Spleen (tissue), 11 donors: ENCODE results near the gene RRAD. TPM values are rescaled to one million over a fixed set of nuclear protein-coding genes. Genes with fewer than 3 reads are reported as not detected.

Experiments
- DNase-seq: peaks from one replicate; pipeline ENCODE4 v3.0.0-alpha.2; 2020
- H3K27ac ChIP-seq, 8 donors: fragments of 200-600 bp; sonication (generic) in 7 of 8; 1 replicate in 4 of 8; 2 replicates in 4 of 8; pipeline versions ENCODE4 v1.5.0 to v1.8.0; 2016 to 2021; ENCODE audit warnings: inconsistent platforms in 4 of 8, mild to moderate bottlenecking in 4 of 8, moderate library complexity in 1 of 8
- H3K27me3 ChIP-seq, 7 donors: fragments of 200-600 bp; sonication (generic) in 6 of 7; replicated peaks in 1 of 7; 1 replicate in 4 of 7; 2 replicates in 3 of 7; pipeline versions ENCODE4 v1.5.0 to v1.8.0; 2016 to 2021; ENCODE audit warnings: inconsistent platforms in 3 of 7, mild to moderate bottlenecking in 1 of 7
- H3K36me3 ChIP-seq, 6 donors: fragments of 200-600 bp; sonication (generic) in 5 of 6; 1 replicate in 4 of 6; 2 replicates in 2 of 6; pipeline versions ENCODE4 v1.5.0 to v1.8.0; 2016 to 2021; ENCODE audit warnings: inconsistent platforms in 2 of 6
- H3K4me1 ChIP-seq, 6 donors: fragments of 200-600 bp; sonication (generic) in 5 of 6; 1 replicate in 3 of 6; 2 replicates in 3 of 6; pipeline versions ENCODE4 v1.5.0 to v1.8.0; 2016 to 2021; ENCODE audit warnings: inconsistent platforms in 3 of 6
- H3K4me3 ChIP-seq, 8 donors: fragments of 200-600 bp; sonication (generic) in 7 of 8; 1 replicate in 4 of 8; 2 replicates in 4 of 8; pipeline versions ENCODE4 v1.5.0 to v1.8.0; 2016 to 2021; ENCODE audit warnings: inconsistent platforms in 4 of 8, mild to moderate bottlenecking in 4 of 8, moderate library complexity in 2 of 8
- H3K9me3 ChIP-seq, 8 donors: fragments of 200-600 bp; sonication (generic) in 7 of 8; 1 replicate in 4 of 8; 2 replicates in 4 of 8; pipeline versions ENCODE4 v1.5.0 to v1.8.0; 2016 to 2021; ENCODE audit warnings: inconsistent platforms in 4 of 8
- CTCF ChIP-seq, 11 experiments: fragments of 200-600 bp in 7 of 11; fragments of 450-650 bp in 4 of 11; sonication (generic) in 4 of 11; IDR thresholded peaks in 8 of 11; conservative IDR thresholded peaks in 3 of 11; 1 replicate in 7 of 11; 2 replicates in 4 of 11; pipeline versions ENCODE4 v1.4.0 to v1.8.0; 2016 to 2021; ENCODE audit warnings: antibody characterized with exemption in 11 of 11, inconsistent platforms in 4 of 11, mild to moderate bottlenecking in 1 of 11
- POLR2A ChIP-seq, 3 donors: fragments of 450-650 bp; IDR thresholded peaks; one replicate each; pipeline ENCODE4 v1.5.1; 2017; ENCODE audit warnings: antibody characterized with exemption in 3 of 3, mild to moderate bottlenecking in 1 of 3
- POLR2AphosphoS5 ChIP-seq, 3 donors: sonication (generic); formaldehyde crosslinking; IDR thresholded peaks; one replicate each; pipeline ENCODE4 v1.5.1; 2017; ENCODE audit warnings: antibody characterized with exemption in 3 of 3
- WGBS, 5 donors: extraction: QIAGEN DNeasy Blood & Tissue Kit in 3 of 5; methylation state at CpG; one replicate each; pipeline versions ENCODE4 v1.1.5 to v1.1.7; 2013 to 2018; 5-methylcytosine and 5-hydroxymethylcytosine counted together
- intact Hi-C: fragments of 100-400 bp; cut with DNase I; formaldehyde crosslinking; loops from one replicate; pipeline ENCODE4 v1.15.0; 2023; ENCODE audit warnings: low total_unique reads
- polyA plus RNA-seq, 3 donors: library from polyadenylated mRNA; stranded (reverse); fragments of 200-250 nt; gene quantifications; one replicate each; pipeline ENCODE4 v1.2.1, GENCODE V29; 2013
- total RNA-seq, 7 donors: library from RNA; depleted of rRNA in 3 of 7; stranded (reverse); fragments of >200 nt in 3 of 7; fragmentation: NEBNext Ultra II Directional in 4 of 7; extraction: Animal tissue kit (Norgen Biotek cat#: 25700) in 4 of 7; gene quantifications; one replicate each; pipeline versions ENCODE4 v1.1.0 to v1.2.1, GENCODE V29; 2016 to 2021
- donor health status: healthy with polysubstance abuse.
- donor health status: DM: no; HTN: no; CAD: no; lungs with moderate emphysema.
- donor health status: DM: no; HTN: no; CAD: no.
- donor health status: Bipolar disorder and iron deficiency.
- donor health status: healthy.
- donor health status: DM: no; HTN: no; CAD: no.
- donor health status: DM: yes; HTN: yes; CAD: no.

The RRAD gene
- total and polyA plus RNA-seq, 10 donors, result 0.52 to 16.4 (median 1.9) TPM

- no peak for TF ChIP-seq POLR2AphosphoS5 (IDR thresholded peaks at IDR 0.05)
- H3K4me3 ChIP-seq, result no peak overlapping the region
- no peaks in the 10 kb centered on the region for H3K9me3 ChIP-seq
- H3K36me3 ChIP-seq, result no peaks in the 10 kb centered on the region
- 72 to 79% (median 76%) methylated on average over 18 of the region's 18 CpGs for WGBS, 5 donors
- no peak for DNase-seq
- peaks cover 0 to 78% (median 27%) of the 10 kb centered on the region in 7 donors for H3K27me3 ChIP-seq
- intact Hi-C loops, result no loop called here
- no peak overlapping the region for H3K27ac ChIP-seq
- peaks cover 5 to 35% (median 17%) of the 10 kb centered on the region in 6 donors for H3K4me1 ChIP-seq
Measured at GRCh38 chr16:66923247-66923731, 2.0 kb downstream of the RRAD start.

GRCh38 chr16:66921729-66922450 is 3.4 kb downstream of the RRAD start:
- 74 to 87% (median 80%) methylated on average over 34 to 42 of the region's 42 CpGs for WGBS, 5 donors
- no peak overlapping the region for H3K27ac ChIP-seq
- no peaks in the 10 kb centered on the region for H3K36me3 ChIP-seq

GRCh38 chr16:66920924-66921680 is 4.2 kb downstream of the RRAD start:
- H3K9me3 ChIP-seq, result no peaks in the 10 kb centered on the region
- TF ChIP-seq POLR2AphosphoS5 (IDR thresholded peaks at IDR 0.05) (no peak), POLR2A (IDR thresholded peaks at IDR 0.05) (no peak), CTCF (IDR thresholded peaks at IDR 0.05 in 8 of 11, conservative IDR thresholded peaks at IDR 0.05 in 3 of 11) (no peak)
- intact Hi-C loops, result no loop called here
- no peak for DNase-seq
- H3K36me3 ChIP-seq, result no peaks in the 10 kb centered on the region
- WGBS, 5 donors, result 64 to 76% (median 69%) methylated on average over 9 of the region's 9 CpGs
- H3K27me3 ChIP-seq, result peaks cover 0 to 73% (median 27%) of the 10 kb centered on the region in 7 donors
- H3K4me3 ChIP-seq, result no peak overlapping the region
- peaks cover 5 to 20% (median 16%) of the 10 kb centered on the region in 6 donors for H3K4me1 ChIP-seq
- H3K27ac ChIP-seq, result no peak overlapping the region

More at GRCh38 chr16:66921729-66922450, 3.4 kb downstream of the RRAD start:
- DNase-seq, result no peak
- H3K9me3 ChIP-seq, result no peaks in the 10 kb centered on the region
- no peak overlapping the region for H3K4me3 ChIP-seq
- H3K27me3 ChIP-seq, result peaks cover 0 to 78% (median 27%) of the 10 kb centered on the region in 7 donors
- H3K4me1 ChIP-seq, result peaks cover 5 to 27% (median 17%) of the 10 kb centered on the region in 6 donors
- TF ChIP-seq POLR2AphosphoS5 (IDR thresholded peaks at IDR 0.05) (no peak), CTCF (IDR thresholded peaks at IDR 0.05 in 8 of 11, conservative IDR thresholded peaks at IDR 0.05 in 3 of 11) (no peak), POLR2A (IDR thresholded peaks at IDR 0.05) (no peak)
- intact Hi-C loops, result no loop called here

- H3K4me1 ChIP-seq, result peaks cover 3 to 13% (median 8%) of the 10 kb centered on the region in 6 donors
- TF ChIP-seq CTCF (IDR thresholded peaks at IDR 0.05 in 8 of 11, conservative IDR thresholded peaks at IDR 0.05 in 3 of 11) (no peak), POLR2A (IDR thresholded peaks at IDR 0.05) (no peak), POLR2AphosphoS5 (IDR thresholded peaks at IDR 0.05) (no peak)
- no peak overlapping the region for H3K27ac ChIP-seq
- intact Hi-C loops, result no loop called here
- H3K4me3 ChIP-seq, result no peak overlapping the region
- no peaks in the 10 kb centered on the region for H3K9me3 ChIP-seq
- peaks cover 0 to 67% (median 18%) of the 10 kb centered on the region in 7 donors for H3K27me3 ChIP-seq
- 54 to 65% (median 60%) methylated on average over 2 of the region's 2 CpGs for WGBS, 5 donors
- no peak for DNase-seq
- H3K36me3 ChIP-seq, result no peaks in the 10 kb centered on the region
Measured at GRCh38 chr16:66920299-66920590, 5.1 kb downstream of the RRAD start.
